Activated CD4-positive, alpha-beta T cell treated with anti-CD3 and anti-CD28 coated beads for 24 hours (primary cell): ENCODE measurements around the gene PCSK9.
"Not testable (repeated sequence)": the region's sequence is repeated elsewhere in the genome, so short reads cannot be mapped to it uniquely, and the experiment has no call there.

Source experiments
- DNase-seq, 2 donors: peaks; one replicate each; pipeline ENCODE4 v3.0.0-alpha.2; 2020; ENCODE audit warnings: low read depth in 2 of 2

PCSK9 gene

DNA sequence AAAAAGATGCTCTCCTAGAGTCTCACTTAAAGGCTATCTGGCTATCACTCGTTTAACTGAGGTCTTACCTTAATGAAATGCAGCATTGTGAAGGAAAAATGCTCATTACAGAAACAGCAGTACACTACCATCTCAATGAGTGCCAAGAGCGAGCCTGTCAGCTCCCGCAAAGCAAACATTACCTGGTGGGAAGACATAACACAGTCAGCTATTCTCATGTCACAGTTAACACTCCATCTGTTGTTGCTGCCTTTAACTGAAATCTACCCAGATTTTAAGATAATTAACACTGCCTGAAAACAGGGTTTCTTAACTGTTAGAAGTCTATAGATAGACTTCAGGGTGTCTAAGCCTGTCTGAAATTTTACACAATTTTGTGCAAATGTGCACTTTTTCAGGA is 39.1 kb downstream of the PCSK9 start:
- DNase-seq = no peak

DNA sequence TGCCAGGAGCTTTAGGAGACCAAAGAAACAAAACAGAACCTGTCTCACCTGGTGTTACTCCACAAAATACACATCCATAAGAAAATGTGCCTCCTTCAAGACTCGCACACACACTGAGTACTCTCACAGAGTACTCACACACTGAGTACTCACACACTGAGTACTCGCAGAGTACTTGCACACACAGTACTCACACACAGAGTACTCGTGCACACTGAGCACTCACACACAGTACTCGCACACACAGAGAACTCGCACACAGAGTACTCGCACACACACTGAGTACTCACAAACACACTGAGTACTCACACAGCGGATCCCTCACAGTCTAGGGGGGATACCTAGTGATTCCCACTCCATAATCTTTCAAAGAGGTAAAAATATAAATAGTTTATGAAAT is 40.3 kb downstream of the PCSK9 start:
- no peak for DNase-seq

DNA sequence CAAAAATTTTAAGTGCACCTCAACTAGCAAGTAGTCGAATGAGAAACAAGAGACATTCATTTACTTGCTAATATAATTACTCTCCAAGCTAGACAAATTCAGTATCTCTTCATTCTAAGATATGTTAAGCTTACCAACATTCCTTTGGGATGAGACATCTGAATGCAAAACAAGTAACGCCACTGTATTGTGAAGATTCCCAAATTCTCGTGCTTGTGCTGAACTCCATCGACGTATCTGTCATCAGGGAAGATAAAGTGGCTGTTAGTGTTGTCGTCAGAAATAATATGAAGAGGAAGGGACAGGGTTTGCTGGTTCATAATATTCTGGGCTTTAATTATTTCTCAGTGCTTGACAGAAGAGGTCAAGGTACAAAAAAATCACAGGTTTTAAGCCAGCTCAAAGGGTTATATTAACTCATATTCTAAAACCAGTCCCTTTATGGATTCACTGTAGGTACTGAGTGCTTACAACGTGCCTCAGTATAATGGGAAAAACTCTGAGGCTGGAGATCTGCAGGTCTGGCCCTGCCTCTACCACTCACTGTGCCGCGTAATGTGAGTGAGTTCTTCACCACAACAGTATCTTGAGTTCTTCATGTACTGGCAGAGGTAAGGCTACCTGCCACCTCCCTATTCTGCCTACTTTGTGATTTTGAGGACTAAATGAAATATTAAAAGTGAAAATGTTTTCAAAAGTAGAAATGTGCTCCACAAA is 42.0 kb downstream of the PCSK9 start:
- DNase-seq = no peak

DNA sequence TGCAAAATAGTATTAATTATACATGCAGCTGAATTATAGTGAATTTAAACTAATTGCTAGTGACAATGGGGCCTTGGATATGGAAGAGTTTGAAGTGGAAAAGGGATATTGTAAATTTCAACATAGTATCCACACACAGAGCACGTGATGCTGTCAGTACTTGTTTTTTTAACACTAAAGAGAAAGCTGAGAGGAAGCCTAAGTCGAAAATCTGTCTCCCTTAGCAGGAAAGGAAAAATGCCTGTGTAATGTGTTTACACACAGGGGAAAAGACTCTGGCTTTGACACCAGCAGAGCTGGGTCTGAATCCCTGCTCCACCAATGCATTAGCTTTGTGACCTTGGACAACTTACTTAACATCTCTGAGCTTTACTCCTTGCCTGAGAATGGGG is 42.6 kb downstream of the PCSK9 start:
- DNase-seq = no peak

DNA sequence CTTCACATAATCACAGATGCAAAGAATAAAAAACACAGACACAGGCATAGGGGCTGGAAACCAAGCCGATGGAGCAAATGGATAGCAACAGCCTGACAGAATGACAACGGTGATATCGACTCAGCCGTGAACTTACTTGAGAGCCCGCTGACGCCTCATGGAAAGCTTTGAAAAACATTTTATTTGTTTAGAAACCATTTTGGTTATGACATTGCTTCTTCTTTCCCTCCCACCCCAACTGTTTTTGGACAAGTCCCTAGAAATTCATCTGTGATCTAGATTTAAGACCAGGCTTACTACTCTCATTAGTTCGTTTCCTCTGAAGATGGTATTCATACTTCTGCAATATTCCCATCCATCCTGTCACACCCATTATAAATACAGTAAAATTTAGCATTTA is 44.9 kb downstream of the PCSK9 start:
- no peak for DNase-seq

DNA sequence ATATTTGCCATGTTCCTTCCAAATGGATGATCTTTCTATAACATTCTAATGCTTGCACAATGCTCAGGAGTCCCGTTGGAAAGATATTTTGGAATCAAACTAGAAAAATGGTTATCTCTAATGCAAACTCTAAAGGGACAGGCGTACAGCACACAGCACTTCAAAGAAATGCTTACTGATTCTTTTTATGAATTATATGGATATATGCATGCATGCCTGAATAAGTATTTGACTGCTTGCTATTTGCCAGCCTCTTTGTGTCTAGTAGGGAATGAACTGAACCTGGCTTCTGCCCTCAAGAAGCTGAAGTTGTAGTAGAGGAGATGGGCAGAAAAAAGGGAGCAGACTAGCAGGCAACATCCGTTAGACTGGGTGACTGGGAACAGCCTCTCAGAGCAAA is 48.1 kb downstream of the PCSK9 start:
- no peak for DNase-seq

DNA sequence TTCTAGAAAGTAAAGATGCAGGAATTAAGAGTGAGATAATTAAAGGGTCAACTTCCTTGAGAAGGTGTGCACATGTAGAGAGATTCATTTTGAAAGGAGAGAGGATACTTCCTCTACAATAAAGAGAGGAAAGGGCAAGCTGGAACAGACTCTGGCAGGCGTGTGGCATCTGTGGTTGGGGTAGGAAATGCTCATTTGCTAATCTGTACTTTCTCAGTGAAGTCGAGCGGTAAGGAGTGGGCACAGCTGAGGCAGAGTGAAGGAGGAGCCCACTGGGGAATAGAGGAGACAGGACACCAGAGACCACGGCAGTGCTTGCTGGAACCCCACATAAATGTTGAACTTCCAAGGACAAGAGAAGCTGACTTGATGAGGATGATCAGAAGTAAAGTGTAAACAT is 49.1 kb downstream of the PCSK9 start:
- no peak for DNase-seq

DNA sequence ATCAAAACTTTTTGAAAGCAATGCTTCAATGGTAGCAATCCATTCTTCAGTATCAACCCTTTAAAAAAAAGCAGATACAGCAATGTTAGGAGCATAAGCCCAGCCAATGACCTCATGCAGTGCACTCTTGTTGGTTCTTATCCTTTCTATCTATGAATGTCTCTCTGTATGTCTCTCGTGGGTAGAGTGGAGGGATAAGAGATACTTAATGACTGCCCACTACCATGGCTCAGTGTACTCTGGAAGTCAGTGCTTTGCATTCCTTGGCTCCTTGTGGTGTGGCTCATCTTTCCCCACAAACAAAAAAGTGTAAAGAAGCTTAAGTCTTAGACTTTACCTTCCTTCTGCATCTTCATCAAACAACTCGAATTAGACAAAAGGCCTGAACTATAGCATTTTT is 50.3 kb downstream of the PCSK9 start:
- no peak for DNase-seq

DNA sequence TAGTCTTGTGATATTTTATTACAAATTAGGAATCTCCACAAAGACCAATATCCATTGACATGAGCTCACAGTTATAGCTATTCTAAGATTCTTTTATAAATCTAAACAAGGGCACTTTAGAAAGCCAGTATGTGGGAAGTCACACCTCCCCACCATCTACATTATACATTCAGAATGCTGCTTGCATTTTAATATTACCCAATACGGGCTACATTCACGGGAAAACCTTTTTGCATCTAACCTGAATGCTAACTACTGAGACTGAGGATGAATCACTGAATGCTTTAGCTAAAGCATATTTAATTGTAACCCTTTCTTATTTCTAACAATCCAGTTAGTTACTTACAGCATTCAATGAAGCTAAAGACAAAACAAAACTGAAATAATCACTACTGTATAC is 53.1 kb downstream of the PCSK9 start:
- DNase-seq = no peak

DNA sequence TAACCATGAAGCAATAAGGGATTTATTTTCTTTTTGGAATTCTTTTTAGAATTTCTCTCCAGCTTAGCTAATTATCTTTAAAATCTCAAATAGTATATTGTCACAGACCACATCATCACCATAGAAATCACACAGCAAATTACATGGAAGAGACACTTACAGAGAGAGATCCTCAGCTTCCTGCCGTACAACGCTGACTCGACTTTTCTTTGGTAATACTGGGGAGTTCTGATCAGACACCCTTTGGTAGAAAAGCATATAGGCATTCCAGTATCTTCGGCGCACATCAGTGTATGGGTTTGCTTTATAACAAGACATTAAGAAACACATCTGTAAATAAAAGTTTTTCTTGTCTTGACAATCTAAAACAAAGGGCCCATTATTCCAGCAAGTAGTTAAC is 55.7 kb downstream of the PCSK9 start:
- no peak for DNase-seq

DNA sequence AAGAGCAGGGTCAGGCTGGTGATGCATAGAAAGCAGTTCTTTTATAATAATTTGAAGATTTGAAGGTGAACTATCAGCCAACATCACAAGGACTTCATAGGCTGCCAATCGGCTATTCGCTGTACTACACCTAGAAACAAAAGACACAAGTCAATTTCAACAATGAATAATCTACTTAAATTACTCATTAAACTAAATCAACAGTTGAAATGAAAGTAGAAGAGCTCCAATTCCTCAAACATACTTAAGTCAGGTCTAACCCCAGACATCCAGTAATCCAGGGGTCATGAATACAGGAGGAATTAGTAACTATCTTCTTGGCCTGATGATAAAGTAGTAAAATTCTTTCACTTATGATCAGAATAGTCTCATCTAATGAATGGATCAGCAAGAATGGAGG is 64.5 kb downstream of the PCSK9 start:
- DNase-seq = no peak

DNA sequence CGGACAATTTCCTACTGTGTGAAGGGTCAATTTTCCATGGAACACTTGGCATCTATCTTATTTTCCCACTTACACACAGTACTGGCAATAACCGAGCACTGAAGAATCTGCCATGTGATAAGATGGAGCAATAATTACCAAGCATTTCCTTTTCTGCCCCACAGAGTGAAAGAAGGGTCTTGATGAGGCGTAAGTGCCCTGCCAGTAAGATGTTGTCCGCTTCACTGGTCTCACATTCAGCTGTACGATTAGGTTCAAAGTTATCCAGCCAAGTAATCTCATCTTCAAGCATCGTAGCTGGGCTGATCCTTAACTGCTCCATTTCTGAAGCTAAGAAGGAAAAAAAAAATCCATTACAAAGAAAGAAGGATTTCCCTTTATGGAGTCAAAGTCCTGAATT is 67.8 kb downstream of the PCSK9 start:
- no peak for DNase-seq

DNA sequence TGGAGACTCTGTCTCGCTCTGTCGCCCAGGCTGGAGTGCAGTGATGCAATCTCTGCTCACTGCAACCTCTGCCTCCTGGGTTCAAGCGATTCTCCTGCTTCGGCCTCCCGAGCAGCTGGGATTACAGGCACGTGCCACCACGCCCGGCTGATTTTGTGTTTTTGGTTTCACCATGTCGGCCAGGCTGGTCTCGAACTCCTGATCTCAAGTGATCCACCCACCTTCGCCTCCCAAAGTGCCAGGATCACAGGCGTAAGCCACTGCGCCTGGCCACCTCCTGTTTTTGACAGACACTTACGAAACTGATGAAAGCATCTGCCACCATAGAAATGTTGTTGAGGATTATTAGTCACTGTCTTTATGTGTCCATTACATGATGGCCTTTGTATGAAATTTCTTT is 69.7 kb downstream of the PCSK9 start:
- DNase-seq = not testable (repeated sequence)
